IPS-15b (cell line): ENCODE measurements around the gene OST4.

Experiments
- H3K27me3 ChIP-seq: one replicate; pipeline ENCODE4 v1.6.1; 2013; ENCODE audit warnings: low read length; ENCODE audit not compliant: control insufficient read depth, insufficient read depth
- H3K36me3 ChIP-seq: one replicate; pipeline ENCODE4 v1.6.1; 2013; ENCODE audit warnings: low read length; ENCODE audit not compliant: control insufficient read depth, insufficient read depth
- H3K4me1 ChIP-seq: one replicate; pipeline ENCODE4 v1.6.1; 2013; ENCODE audit warnings: mild to moderate bottlenecking, low read length; ENCODE audit not compliant: control insufficient read depth, insufficient read depth
- H3K4me3 ChIP-seq: one replicate; pipeline ENCODE4 v1.5.1; 2013; ENCODE audit warnings: low read depth, low read length
- H3K9ac ChIP-seq: one replicate; pipeline ENCODE4 v1.6.1; 2013; ENCODE audit warnings: low read depth, mild to moderate bottlenecking, low read length
- H3K9me3 ChIP-seq: one replicate; pipeline ENCODE4 v1.6.1; 2013; ENCODE audit warnings: mild to moderate bottlenecking, low read length; ENCODE audit not compliant: control insufficient read depth, insufficient read depth

Gene OST4

DNA sequence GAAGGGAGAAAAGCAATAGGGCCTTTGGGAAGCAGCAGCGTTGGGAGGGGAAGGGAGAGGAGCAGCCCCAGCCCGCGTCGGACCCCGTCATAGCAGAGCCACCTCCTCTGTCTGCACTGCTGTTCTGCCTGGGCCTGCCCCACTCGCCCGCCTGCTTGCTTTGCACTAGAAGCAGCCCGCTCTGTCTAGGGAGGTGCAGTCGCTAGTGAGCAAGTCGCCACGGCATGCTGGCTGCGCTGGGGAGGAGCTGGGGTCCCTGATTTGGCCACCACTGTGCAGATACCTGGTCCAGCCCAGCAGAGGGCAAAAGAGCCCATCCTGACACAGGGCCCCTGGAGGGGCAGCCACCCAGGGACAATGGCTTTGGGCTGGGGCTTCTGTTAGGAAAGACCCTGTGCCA is 46.6 kb downstream of the OST4 start:
- Histone ChIP-seq H3K4me3 (no peak overlapping the region), H3K9me3 (no peaks in the 10 kb centered on the region), H3K27me3 (no peaks in the 10 kb centered on the region), H3K9ac (no peak overlapping the region), H3K4me1 (no peaks in the 10 kb centered on the region), H3K36me3 (peaks cover 20% of the 10 kb centered on the region)

DNA sequence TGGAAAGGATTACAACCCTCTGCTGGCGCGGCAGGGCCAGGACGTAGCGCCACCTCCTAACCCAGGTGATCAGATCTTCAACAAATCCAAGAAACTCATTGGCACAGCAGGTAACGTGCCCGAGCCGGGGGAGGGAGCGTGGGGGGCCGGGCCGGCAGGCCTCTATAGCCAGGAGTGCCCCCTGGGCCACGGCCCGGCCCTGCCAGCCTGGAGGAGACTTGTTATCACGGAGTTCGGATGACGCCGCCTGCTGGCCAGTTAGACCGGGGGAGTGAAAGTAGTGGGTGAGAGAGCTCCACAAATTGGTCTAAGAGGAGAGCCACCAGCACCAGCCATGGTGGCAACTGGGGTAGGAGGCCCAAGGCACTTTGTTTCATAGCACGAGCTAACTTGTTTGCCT is 47.3 kb downstream of the OST4 start:
- no peaks in the 10 kb centered on the region for H3K4me1 ChIP-seq
- H3K36me3 ChIP-seq, result peaks cover 19% of the 10 kb centered on the region
- H3K9me3 ChIP-seq, result no peaks in the 10 kb centered on the region
- no peaks in the 10 kb centered on the region for H3K27me3 ChIP-seq
- no peak overlapping the region for H3K4me3 ChIP-seq
- H3K9ac ChIP-seq, result no peak overlapping the region

DNA sequence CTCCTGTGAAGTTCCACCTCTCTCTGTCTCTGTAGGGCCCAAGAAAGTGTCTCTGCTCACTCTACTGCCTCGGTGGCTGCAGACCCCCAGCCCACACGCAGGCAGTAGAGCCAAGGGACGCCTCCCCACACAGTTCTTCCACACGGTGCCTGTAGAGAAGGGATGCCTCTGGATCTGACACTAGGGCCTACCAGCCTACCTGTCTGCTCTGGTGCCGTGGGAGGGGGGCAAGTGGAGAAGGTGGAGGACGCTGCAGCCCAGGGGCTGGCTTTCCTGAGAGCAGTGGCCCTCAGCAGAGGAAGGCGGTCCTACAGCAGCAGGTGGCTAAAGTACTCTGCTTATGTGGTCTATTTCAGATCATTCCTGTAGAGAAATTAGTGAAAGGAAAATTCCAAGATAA is 47.7 kb downstream of the OST4 start:
- Histone ChIP-seq H3K9ac (no peak overlapping the region), H3K4me1 (no peaks in the 10 kb centered on the region), H3K36me3 (peaks cover 15% of the 10 kb centered on the region), H3K4me3 (no peak overlapping the region), H3K27me3 (no peaks in the 10 kb centered on the region), H3K9me3 (no peaks in the 10 kb centered on the region)

DNA sequence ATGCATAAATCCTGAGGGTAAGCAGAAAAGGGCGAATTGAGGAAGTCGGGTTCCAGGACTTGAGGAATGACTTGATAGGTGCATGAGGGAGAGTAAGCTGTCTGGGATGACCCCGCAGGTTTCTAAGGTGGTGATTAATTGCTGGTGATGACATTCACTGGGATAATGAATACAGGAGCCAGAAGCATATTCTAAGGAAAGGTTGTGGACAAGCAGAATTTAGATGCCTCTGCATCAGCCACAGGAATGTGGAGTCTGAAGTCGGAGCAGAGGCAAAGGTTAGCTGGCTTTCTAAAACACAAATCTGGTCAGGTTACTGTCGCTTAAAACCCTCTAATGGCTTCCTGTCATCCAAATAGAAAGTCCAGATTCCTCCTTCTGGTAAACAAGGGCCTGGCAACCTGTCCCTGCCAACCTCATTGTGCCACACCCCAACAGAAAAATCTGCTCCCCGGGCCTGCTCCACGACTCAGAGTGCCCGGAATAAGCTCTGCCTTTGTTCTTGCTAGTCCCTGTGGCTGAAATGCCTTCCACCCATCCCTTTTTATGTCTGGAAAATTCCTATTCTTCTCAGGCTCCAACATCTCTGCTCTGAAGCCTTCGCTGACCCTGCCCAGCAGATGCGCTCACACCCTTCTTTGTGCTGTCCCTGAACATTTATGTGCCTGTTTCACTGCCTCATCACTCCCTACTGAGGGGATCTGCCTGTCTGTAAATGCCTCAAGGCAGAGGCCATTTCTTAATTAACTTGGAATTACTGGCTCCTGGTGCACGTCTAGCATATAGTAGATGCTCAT is 50.0 kb downstream of the OST4 start:
- no peaks in the 10 kb centered on the region for H3K9me3 ChIP-seq
- H3K4me1 ChIP-seq, result peaks cover 5% of the 10 kb centered on the region
- H3K4me3 ChIP-seq, result no peak overlapping the region
- peaks cover 7% of the 10 kb centered on the region for H3K36me3 ChIP-seq
- no peaks in the 10 kb centered on the region for H3K27me3 ChIP-seq
- no peak overlapping the region for H3K9ac ChIP-seq
